Stimulated activated memory B cell treated with anti-CD40 and anti-IgM and Interleukin-4, amounts not matched to agents 10 μg/mL and 1 μg/mL and 100 μg/mL, for 72 hours (primary cell): ENCODE results near the gene MME.
"Not testable (repeated sequence)": the region's sequence is repeated elsewhere in the genome, so short reads cannot be mapped to it uniquely, and the experiment has no call there.

Experiments
- ATAC-seq: fragments of 150-1000 bp; cut with Tn5 transposase; 2 replicates; pipeline ENCODE4 v1.10.0; 2021
- H3K27ac Mint-ChIP-seq: one replicate; pipeline ENCODE4 v1.8.0; 2022; ENCODE audit warnings: mild to moderate bottlenecking, mixed read lengths
- H3K27me3 Mint-ChIP-seq: one replicate; pipeline ENCODE4 v1.8.0; 2022; ENCODE audit warnings: mixed read lengths
- H3K36me3 Mint-ChIP-seq: one replicate; pipeline ENCODE4 v1.8.0; 2022; ENCODE audit warnings: mixed read lengths
- H3K4me1 Mint-ChIP-seq: one replicate; pipeline ENCODE4 v1.8.0; 2022; ENCODE audit warnings: mixed read lengths
- H3K4me3 Mint-ChIP-seq: one replicate; pipeline ENCODE4 v1.8.0; 2022; ENCODE audit warnings: mild to moderate bottlenecking, moderate library complexity, mixed read lengths
- H3K9me3 Mint-ChIP-seq: one replicate; pipeline ENCODE4 v1.8.0; 2022; ENCODE audit warnings: mixed read lengths

The MME gene

DNA sequence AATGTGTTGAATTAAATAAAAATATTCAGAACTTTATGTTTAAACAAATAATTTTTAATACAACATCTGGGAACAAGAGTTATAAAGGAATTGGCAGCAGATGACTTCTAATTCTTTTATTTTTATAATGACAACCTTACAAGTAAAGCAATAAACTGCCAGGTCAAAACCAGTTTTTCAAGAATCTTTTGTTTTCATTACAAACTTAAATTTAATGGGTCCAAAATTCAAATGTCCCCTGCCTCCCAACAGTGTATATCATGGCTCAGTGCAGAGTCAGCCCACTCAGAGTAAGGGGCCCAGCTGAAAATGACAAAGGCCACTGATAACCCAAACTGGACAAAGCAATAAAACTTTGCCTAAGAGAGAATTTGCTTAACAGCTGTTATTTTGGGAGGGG is 131.8 kb downstream of the MME start:
- no peaks in the 10 kb centered on the region for H3K9me3 Mint-ChIP-seq
- no peak overlapping the region for H3K4me3 Mint-ChIP-seq
- H3K27me3 Mint-ChIP-seq = no peaks in the 10 kb centered on the region
- no peaks in the 10 kb centered on the region for H3K36me3 Mint-ChIP-seq
- no peak for ATAC-seq
- no peak overlapping the region for H3K27ac Mint-ChIP-seq
- H3K4me1 Mint-ChIP-seq = no peaks in the 10 kb centered on the region

DNA sequence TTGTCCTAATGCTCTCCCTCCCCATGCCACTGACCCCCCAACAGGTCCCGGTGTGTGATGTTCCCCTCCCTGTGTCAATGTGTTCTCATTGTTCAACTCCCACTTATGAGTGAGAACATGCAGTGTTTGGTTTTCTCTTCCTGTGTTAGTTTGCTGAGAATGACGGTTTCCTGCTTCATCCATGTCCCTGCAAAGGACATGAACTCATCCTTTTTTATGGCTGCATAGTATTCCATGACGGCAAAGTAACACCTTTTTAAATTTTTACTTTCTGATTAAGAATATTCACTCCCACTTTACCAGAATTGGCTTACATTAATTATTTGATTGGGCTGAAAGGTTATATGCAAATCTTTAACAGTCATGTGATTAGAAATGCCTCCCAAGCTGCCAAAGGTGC is 135.9 kb downstream of the MME start:
- not testable (repeated sequence) for H3K4me3 Mint-ChIP-seq, H3K4me1 Mint-ChIP-seq, H3K36me3 Mint-ChIP-seq, H3K27ac Mint-ChIP-seq, H3K9me3 Mint-ChIP-seq, ATAC-seq, H3K27me3 Mint-ChIP-seq

DNA sequence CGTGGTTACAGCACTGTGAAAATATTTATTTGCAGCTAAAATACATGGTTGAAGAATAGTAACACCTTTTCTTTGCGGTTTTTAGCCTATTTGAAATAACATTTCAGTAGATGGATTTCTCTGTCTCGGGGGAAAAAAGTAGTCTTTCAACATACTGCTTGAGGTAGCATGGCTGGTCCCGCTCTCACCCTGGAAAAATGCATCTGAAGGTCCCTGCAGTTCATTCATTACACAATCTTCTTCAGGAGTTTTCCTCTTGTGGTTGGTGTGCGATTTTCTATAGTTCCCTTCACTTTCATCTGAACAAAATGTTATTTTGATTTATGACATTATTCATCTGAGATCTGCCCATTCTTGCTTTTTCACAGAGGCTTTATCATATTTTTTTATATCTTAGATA is 137.5 kb downstream of the MME start:
- Mint-ChIP-seq H3K36me3 (no peaks in the 10 kb centered on the region), H3K9me3 (peaks cover 4% of the 10 kb centered on the region), H3K4me3 (no peak overlapping the region), H3K27me3 (no peaks in the 10 kb centered on the region), H3K27ac (no peak overlapping the region), H3K4me1 (no peaks in the 10 kb centered on the region)
- ATAC-seq = no peak

DNA sequence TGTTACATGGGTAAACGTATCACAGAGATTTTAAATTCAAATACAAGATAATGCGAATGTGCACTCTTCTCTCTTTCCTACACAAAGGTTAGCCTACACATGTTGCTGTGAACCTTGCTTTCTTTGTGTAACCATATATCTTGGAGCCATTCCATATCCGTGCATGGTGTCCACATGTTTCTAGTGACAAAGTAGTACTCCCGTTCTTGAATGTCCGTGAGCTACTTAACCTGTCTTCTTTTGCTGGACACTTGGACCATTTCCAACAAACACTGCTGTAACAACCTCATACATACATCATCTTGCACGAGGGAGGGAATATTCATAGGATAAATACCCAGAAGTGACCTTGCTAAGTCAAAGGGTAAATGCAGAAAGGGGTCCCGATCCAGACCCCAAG is 138.3 kb downstream of the MME start:
- Mint-ChIP-seq H3K4me3 (no peak overlapping the region), H3K4me1 (no peaks in the 10 kb centered on the region), H3K27me3 (no peaks in the 10 kb centered on the region), H3K27ac (no peak overlapping the region), H3K36me3 (no peaks in the 10 kb centered on the region), H3K9me3 (peaks cover 4% of the 10 kb centered on the region)
- ATAC-seq = no peak

DNA sequence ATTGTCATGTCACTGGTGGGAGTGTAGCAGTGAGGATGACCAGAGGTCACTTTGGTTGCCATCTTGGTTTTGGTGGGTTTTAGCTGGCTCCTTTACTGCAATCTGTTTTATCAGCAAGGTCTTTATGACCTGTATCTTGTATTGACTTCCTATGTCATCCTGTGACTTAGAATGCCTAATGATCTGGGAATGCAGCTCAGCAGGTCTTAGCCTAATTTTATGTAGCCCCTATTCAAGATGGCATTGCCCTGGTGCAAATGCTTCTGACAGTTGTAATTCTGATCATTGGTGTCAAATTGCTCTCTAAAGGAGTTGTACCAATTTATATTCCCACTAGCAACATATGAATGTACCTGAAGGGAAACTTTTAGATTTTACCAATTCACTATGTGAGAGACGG is 139.0 kb downstream of the MME start:
- H3K27ac Mint-ChIP-seq = no peak overlapping the region
- no peaks in the 10 kb centered on the region for H3K27me3 Mint-ChIP-seq
- no peaks in the 10 kb centered on the region for H3K36me3 Mint-ChIP-seq
- H3K4me3 Mint-ChIP-seq = no peak overlapping the region
- no peak for ATAC-seq
- no peaks in the 10 kb centered on the region for H3K4me1 Mint-ChIP-seq
- H3K9me3 Mint-ChIP-seq = peaks cover 6% of the 10 kb centered on the region

DNA sequence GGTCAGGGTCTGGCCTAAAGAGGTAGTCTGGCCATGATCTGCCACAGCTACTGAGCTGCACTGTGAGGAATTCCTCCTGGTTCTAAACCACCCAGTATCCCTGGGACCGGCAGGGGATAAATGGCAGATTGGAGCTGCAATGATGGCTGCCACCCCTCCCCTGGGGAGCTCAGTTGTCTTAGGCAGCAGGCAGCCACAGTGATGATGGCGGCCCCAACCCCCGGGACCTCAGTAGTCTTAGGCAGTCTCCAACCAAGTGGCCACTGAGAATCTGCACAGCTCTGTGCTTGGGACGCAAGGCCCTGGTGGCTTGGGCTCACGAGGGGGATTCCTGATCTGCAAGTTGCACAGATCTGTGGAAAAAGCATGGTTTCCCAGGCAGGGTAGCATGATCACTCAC is 145.3 kb downstream of the MME start:
- no peak overlapping the region for H3K27ac Mint-ChIP-seq
- H3K9me3 Mint-ChIP-seq = peaks cover 6% of the 10 kb centered on the region
- H3K4me1 Mint-ChIP-seq = no peaks in the 10 kb centered on the region
- ATAC-seq = no peak
- no peak overlapping the region for H3K4me3 Mint-ChIP-seq
- no peaks in the 10 kb centered on the region for H3K36me3 Mint-ChIP-seq
- H3K27me3 Mint-ChIP-seq = no peaks in the 10 kb centered on the region

DNA sequence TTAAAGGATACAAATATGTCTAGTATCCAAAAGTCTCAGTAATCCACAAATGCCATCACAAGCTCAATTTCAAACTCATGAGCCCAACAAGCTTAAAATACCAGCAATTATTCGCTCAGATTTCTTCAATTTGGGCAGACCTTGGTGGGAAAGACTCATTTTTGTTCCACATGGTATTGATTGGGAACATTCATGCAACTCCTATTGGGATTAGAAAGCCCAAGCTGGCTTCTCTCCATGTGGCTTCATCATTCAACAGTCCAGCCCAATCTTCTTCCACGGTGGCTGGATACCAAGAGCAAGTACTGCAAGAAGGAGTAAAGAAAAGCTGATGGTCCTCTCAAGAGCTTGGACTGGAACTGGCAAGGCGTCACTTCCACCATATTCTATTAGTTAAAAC is 147.0 kb downstream of the MME start:
- H3K4me1 Mint-ChIP-seq = no peaks in the 10 kb centered on the region
- no peaks in the 10 kb centered on the region for H3K27me3 Mint-ChIP-seq
- H3K4me3 Mint-ChIP-seq = no peak overlapping the region
- no peak overlapping the region for H3K27ac Mint-ChIP-seq
- H3K36me3 Mint-ChIP-seq = no peaks in the 10 kb centered on the region
- peaks cover 2% of the 10 kb centered on the region for H3K9me3 Mint-ChIP-seq
- ATAC-seq = no peak

DNA sequence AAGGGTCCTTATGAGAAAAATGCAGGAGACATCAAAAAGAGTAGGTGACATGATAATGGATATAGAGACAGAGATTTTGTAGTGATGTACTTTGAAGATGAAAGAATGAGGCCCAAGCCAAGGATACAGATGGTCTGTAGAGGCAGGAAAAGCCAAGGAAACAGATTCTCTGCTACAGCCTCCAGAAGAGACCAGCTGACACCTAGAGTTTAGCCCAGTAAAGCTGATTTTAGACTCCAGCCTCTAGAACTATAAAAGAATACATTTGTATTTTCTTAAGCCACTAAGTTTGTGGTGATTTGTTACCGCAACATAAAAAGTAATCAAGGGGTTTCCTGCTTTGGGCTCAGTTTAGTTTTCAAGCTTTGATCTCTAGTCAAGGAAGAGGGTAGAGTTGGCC is 148.6 kb downstream of the MME start:
- no peak for ATAC-seq
- Mint-ChIP-seq H3K4me3 (no peak overlapping the region), H3K36me3 (no peaks in the 10 kb centered on the region), H3K9me3 (peaks cover 2% of the 10 kb centered on the region), H3K27ac (no peak overlapping the region), H3K27me3 (no peaks in the 10 kb centered on the region), H3K4me1 (no peaks in the 10 kb centered on the region)

DNA sequence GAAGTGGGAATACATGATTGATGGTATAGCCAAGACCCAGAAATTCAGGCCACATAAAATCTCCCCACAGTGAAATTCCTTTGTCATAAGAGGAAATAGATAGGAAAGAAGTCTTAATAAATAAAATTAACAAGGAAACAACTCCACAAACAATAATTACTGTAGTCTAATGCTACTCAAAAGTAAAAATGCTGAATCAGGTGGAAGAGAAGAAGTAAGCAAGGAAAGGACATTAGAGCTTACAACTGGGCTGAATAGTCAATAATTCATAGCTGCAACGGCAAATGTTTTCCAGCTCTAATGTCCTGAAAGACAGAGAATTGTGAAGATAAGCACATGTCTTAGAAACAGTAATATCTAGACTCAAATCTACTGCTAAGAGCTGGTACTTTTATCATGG is 149.0 kb downstream of the MME start:
- Mint-ChIP-seq H3K4me1 (no peaks in the 10 kb centered on the region), H3K9me3 (peaks cover under 1% of the 10 kb centered on the region)

DNA sequence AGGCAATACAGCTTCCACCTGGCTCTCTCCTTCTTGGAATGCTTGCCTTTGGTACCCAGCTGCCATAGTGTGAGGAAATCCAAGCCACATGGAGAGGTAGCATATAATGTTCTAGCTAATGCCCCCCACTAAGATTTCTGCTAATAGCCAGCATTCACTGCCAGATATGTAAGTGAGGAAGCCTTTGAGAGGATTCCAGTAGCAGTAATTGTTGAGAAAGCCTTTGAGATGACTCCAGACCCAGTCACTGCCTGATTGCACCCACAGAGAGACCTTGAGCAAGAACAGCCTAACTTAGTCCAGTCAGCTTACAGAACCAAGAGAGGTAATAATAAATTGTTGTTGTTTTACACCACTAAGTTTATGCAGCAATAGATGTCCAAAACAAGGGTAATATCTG is 150.3 kb downstream of the MME start:
- H3K4me1 Mint-ChIP-seq = no peaks in the 10 kb centered on the region
- no peaks in the 10 kb centered on the region for H3K27me3 Mint-ChIP-seq
- ATAC-seq = no peak
- H3K4me3 Mint-ChIP-seq = no peak overlapping the region
- H3K9me3 Mint-ChIP-seq = no peaks in the 10 kb centered on the region
- no peaks in the 10 kb centered on the region for H3K36me3 Mint-ChIP-seq
- no peak overlapping the region for H3K27ac Mint-ChIP-seq

More for the DNA sequence above, 149.0 kb downstream of the MME start:
- Mint-ChIP-seq H3K27ac (no peak overlapping the region), H3K36me3 (no peaks in the 10 kb centered on the region), H3K27me3 (no peaks in the 10 kb centered on the region), H3K4me3 (no peak overlapping the region)
- no peak for ATAC-seq

DNA sequence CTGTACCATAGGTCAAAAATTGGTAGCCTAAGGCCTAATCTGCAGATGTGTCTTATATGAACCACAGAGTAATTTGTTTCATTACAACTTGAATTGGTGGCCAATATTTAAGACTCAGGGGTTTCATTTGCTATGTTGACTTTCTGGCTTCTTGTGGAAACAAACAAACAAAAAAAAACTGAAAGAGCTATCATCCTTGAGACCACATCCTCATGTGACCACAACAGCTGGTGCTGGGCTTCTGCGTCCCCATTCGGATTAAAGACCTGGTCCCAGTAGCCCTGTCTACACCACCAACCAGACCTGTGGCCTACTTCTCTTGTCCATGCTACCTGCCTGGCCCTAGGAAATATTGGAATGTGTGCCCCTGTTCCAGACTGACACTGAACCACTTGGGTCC is 151.7 kb downstream of the MME start:
- H3K4me1 Mint-ChIP-seq = no peaks in the 10 kb centered on the region
- no peaks in the 10 kb centered on the region for H3K36me3 Mint-ChIP-seq
- H3K4me3 Mint-ChIP-seq = no peak overlapping the region
- no peak for ATAC-seq
- no peaks in the 10 kb centered on the region for H3K9me3 Mint-ChIP-seq
- no peaks in the 10 kb centered on the region for H3K27me3 Mint-ChIP-seq
- H3K27ac Mint-ChIP-seq = no peak overlapping the region

DNA sequence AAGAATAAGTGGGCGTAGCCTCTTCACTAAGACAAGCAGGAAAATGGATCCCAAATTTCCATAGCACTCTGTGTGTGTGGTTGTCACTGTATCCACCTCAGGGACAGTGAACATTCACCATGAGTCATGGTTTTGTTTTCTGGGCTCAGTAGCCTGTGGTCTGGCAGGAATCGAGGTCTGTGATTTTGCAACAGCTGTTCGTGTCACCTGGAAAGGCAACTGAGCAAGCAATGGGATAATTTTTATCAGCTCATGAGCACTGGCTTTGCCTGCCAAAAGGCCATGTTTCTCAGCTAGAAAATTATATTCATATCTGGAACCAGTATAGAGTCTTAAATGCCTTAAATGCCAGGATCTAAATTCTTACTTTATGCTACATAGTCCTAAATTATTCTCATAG is 152.5 kb downstream of the MME start:
- Mint-ChIP-seq H3K4me3 (no peak overlapping the region), H3K4me1 (no peaks in the 10 kb centered on the region), H3K9me3 (no peaks in the 10 kb centered on the region), H3K27me3 (no peaks in the 10 kb centered on the region), H3K27ac (no peak overlapping the region), H3K36me3 (no peaks in the 10 kb centered on the region)
- ATAC-seq = no peak

DNA sequence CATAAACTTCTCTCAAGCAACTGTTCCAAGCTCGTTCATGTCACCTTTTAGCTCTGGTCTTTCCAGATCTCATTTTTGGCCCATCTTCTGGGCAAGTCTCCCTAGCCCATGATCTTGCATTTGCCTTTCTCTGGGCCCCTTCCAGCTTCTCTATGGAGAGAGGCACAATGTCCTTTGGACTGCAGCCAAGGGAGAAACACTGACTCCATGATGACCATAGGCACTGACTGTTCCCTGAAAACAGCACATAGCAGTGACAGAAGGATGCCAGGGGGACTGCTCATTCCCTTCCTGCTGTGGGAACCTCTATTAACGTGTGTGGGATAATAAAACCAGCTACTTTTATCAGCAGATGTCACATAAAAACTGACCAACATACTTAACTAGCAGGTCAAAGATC is 153.1 kb downstream of the MME start:
- H3K27ac Mint-ChIP-seq = no peak overlapping the region

More for the DNA sequence above, 153.1 kb downstream of the MME start:
- H3K9me3 Mint-ChIP-seq = no peaks in the 10 kb centered on the region
- no peak for ATAC-seq
- H3K4me3 Mint-ChIP-seq = no peak overlapping the region
- no peaks in the 10 kb centered on the region for H3K27me3 Mint-ChIP-seq
- H3K4me1 Mint-ChIP-seq = no peaks in the 10 kb centered on the region
- H3K36me3 Mint-ChIP-seq = no peaks in the 10 kb centered on the region
